Measurements from ENCODE around the gene SCGN.
"Not testable (repeated sequence)": the region's sequence is repeated elsewhere in the genome, so short reads cannot be mapped to it uniquely, and the experiment has no call there.

SCGN gene

GRCh38 chr6:25732468-25733198, 80.6 kb downstream of the SCGN start:
- no peak for DNase-seq

GRCh38 chr6:25735261-25735660, 83.2 kb downstream of the SCGN start:
- DNase-seq, result no peak

GRCh38 chr6:25743868-25744267, 91.9 kb downstream of the SCGN start:
- no peak for DNase-seq

- no peak for DNase-seq
Measured at GRCh38 chr6:25745836-25746235, 93.8 kb downstream of the SCGN start.

- no peak for DNase-seq
Measured at GRCh38 chr6:25746968-25747367, 95.0 kb downstream of the SCGN start.

GRCh38 chr6:25747477-25747876, 95.5 kb downstream of the SCGN start:
- DNase-seq, result no peak

GRCh38 chr6:25748049-25748448, 96.0 kb downstream of the SCGN start:
- no peak for DNase-seq

- DNase-seq, result not testable (repeated sequence)
Measured at GRCh38 chr6:25748601-25749517, 96.8 kb downstream of the SCGN start.

- DNase-seq, result no peak
Measured at GRCh38 chr6:25749837-25750236, 97.8 kb downstream of the SCGN start.

GRCh38 chr6:25750906-25751305, 98.9 kb downstream of the SCGN start:
- DNase-seq, result no peak

Data from NCI-H1436 (cell line).